Glomerular endothelial cell (primary cell): ENCODE results near the gene KCND2. TPM values are rescaled to one million over a fixed set of nuclear protein-coding genes. Genes with fewer than 3 reads are reported as not detected.

ENCODE experiments used
- DNase-seq: peaks from one replicate; pipeline ENCODE4 v3.0.0-alpha.2; 2011; ENCODE audit warnings: low read depth, low spot score; ENCODE audit errors: extremely low read depth
- total RNA-seq: library from RNA; depleted of rRNA; stranded (reverse); fragments of >200 nt; gene quantifications from 2 replicates; pipeline ENCODE4 v1.2.3, GENCODE V29; 2015

Gene KCND2
- total RNA-seq, 1 donor from 2014 or later = 1.3 TPM

DNA sequence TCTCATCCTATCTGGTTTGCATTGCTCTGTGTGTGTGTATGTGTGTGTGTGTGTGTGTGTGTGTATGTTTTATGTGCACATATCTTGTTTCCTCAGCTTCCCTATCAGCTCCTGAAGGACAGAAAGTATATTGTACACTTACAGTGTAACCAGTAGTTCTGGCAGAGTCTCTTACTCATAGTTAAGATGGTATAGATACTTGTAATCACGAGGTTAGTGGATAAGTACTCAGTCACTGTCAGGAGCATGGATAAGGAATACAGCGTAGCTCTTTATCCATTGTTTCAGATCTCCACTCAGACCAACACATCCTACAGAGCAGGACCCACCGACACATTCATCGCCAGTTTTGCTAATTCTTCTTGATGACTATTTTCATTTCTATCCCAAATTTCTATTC, 309.9 kb downstream of the KCND2 start:
- DNase-seq = no peak

DNA sequence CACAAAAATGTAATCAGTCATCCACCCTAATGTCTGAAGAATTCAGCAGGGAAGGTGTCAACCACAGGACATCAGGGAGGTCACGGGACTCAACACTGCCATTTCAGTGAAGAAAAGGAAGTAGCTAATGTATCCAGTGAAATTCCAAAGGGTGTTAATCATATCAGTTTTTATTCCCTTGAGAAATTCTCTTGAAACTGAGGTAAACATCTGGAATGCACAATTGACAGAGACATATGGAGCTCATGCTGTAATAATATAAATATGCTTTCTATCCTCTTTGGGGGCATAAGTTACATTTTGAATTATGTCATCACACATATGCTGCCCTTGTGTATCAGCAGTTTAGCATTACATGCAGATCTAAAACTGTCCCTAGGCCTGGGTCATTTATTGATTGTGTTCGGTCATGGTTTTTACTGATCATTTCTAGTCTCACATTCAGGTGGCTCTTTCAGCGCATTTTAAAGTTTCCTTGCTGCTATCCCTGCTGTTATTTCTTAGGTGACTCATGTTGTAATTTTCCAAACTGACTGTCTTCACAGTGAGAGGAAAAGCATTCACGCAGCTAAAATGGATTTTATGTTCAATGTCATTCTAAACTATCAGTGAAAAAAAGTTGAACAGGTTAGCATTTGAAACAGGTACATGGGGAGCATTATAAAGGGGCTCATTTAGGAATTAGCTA, 311.1 kb downstream of the KCND2 start:
- DNase-seq = peak; percentile 67

DNA sequence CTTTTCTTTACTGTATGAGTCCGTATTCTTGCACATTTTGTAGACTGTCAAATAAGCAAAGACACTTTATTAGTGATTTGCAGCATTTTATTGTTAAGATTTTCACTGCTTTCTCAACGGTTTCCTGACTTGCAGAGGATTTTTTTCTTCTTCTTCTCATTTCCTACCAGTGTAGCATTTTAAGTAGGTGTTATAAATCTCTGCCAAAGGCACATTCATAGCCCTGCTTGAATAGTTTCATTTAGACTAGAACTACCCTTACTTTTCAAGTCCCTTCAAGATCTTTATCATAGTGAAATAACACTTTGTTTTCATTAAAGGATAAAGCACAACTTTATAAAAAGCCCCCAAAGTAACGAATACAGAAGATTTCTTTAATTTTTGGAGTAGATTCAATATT, 313.6 kb downstream of the KCND2 start:
- DNase-seq = no peak

DNA sequence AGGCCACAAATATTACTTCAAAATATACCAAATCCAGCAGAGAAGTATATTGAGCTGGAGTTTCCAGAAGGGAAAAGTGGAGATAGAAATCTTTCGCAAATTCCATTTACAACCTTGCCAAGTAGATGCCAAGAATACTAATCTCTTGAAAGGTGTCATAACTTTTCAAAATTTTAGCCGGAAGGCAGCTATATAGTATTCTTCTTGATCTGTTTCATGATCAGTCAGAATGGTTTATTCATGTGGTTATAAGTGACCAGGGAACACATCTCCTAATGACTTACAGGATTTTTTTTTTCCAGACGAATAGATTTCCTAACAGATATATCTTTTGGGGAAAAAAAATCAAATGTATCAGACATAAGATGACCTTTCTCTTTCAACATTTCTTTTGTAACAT, 314.3 kb downstream of the KCND2 start:
- no peak for DNase-seq

DNA sequence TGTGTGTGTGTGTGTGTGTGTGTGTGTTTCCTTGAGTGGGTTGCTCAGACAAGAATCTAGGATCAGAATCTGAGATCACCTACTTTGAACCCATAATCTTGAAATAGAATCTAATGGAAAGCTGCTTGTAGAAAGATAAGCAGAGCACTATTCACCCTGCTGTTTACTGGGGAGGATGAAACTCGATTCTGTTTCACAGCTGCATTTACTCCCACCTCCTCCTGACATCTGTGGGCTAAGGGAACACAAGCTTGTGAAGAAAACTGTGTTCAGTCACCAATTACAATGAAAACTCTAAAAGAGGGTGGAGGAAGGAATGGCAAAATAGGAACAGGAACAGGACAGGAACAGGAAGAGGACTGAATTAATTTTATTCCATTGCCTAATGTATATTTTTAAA, 315.4 kb downstream of the KCND2 start:
- DNase-seq = no peak

DNA sequence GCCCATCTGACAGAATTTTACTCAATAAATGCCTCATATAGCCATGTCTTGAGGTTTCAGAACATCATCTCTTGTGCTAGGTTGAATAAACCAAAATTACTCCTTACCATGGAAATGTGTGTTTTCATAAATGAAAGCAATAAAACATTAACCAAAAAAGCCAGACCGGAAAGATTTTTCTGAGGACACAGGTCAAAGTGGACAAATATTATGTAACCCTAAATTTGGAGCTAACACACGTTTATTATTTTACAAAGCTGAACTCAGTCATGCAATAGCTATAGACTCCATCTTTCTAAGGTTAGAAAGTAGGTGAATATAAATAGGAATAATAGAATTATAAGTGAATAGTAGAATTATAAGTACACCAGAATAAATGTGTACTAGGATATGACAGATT, 315.9 kb downstream of the KCND2 start:
- DNase-seq = no peak

DNA sequence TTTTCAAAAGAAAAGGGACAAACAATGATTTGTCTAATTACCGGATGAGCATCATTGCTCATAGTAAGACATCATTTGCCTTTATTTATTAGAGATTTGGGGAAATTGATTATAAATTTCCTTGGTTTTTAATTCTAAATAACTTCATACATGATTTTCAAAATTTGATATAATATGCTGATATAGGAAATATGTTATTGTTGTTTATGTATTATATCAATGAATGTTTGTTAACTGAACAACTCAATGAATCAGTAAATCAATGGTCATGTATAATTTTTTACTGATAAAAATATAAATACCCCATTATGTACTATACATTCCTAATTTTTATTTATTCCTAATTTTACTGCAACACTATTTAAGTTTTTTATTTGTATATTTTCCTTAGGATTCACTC, 327.6 kb downstream of the KCND2 start:
- no peak for DNase-seq

DNA sequence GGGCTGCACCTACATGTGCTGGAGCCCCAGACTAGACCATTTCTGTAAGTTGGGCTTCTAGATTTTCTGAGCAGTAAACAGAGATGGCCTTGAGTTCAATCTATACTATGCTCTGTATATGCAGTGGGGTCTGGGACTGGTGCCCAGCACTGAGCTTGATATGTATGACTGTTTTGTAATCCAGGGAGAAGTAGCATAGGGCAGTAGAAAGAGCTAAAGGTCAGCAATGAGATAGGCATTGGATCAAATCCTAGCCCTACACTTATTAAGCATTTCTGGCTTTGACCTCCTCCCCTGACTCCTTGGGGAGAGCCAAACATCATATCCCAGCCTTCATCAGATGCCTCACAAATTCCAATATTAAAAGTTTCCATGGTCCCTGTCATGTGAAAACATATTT, 330.4 kb downstream of the KCND2 start:
- DNase-seq = no peak

DNA sequence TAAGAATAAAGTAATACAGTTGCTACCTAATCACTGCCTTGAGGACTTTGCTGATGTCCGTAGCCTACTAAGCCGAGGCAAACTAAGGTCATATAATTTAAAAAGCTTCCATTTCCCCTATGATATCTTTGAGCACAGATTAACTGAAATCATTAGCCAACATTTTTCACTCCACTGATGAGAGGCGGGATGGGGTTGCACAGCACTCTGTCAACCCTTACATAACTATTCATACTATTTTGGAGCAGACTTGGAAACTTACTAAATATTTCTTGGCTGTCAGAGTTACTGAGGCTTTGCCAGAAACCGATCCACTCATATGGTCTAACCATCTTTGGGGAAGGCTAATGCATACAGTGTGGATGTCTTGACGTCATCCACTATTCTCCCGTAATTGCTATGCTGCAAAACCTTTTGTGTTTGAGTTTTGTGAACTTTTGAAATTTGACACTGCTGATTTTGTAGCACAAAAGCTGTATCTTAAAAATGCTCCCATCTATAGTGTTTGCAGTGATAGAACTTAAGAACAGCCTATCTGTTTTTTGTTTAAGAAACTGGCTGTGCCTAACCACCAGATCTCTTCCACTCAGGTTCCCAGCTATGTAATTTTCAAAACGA, 336.3 kb downstream of the KCND2 start:
- no peak for DNase-seq

DNA sequence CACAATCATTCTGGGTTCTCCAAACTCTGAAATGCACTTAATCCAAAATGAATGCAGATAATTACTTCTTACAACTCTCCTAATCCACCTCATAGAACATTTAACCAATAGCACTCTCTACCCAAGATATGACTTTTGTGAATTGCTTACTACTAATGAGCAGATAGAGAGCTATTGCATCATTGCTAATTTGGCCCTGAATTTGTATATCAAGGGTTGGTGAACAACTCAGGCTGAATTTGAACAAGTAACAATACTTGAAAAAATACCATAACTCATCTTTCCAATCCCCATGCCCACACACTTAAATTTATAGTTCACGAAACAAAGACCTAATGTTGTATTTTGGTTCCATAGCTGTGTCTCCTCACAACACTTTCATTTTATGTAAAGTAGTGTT, 339.0 kb downstream of the KCND2 start:
- DNase-seq = no peak

DNA sequence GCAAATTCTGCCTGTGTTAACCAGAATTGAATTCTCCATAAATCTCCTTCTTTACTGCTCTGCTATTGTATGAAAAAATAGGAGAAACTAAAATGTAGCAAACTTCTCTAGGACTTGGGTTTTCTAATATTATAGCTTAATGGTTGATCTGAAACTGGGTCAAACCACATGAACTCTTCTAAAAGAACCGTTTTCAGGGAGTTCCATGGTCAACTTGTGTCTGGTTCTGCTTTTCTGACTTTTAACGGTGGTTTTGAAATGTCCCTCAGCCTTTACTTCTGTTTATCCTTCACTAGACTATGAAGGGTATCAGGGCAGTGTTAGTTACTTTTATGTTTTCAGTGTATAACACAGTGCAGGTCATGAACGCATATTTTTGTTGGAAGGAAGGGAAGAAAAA, 342.7 kb downstream of the KCND2 start:
- no peak for DNase-seq

DNA sequence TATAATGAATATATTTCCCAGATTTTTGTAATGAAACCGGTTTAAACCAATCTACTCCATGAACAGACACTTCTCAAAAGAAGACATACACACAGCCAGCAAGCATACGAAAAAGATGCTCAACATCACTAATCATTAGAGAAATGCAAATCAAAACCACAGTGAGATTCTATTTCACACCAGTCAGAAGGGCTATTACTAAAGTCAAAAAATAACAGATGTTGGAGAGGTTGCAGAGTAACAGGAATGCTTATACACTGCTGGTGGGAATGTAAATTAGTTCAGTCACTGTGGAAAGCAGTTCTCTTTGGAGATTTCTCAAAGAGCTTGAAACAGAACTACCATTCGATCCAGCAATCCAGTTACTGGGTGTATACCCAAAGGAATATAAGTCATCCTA, 344.3 kb downstream of the KCND2 start:
- no peak for DNase-seq

DNA sequence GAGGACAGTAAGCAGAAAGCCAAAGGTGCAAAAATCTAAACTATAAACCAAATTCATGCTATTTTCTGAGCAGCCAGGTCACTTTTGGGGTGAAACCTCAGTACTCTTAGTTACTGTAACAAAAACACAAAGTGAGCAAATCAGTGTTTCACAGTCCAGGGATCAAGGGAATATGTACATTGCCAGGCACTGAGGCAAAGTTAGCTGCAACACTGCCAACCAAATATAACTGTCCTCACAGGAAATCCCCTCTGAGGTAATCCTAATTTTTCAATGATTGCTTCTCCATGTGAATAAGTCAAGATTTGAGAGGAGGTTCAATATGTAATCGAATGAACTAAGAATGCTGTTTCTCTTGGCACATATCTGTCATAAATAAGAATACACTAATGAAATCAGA, 355.3 kb downstream of the KCND2 start:
- no peak for DNase-seq

DNA sequence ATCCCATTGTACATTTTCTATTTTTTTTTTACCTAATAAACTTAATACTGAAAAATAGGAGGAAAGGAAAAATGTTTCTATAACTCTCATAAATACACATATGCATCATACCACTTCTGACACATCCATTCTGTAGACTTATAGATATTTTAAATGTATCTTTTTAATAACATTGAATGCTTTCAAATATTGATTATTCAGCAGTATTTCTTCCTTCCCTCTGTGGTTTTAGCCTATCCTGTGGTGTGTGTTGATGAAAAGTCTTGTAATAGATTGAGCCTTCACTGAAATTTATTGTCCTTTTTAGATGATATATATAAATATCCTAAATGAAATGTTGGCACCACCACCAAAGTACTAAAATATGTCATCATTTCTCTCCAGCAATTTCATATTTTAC, 366.9 kb downstream of the KCND2 start:
- DNase-seq = no peak

DNA sequence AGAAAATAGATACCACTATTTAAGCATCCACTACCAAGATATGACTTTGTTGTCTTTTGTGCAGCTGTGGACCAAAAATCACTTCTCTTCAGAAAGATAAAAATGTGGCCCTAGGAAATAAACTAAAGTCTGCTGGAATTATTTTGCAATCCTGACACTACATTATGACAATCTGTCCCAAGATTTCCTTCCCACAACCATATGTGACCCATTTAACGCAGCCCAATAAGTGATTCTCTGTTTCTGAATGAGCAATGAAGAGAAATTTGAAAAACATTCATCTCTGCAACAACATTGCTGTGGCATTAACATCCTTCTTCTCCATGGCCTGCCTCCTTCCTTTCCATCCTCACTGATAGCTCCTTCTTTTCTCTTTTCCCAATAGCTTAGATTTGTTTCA, 373.0 kb downstream of the KCND2 start:
- DNase-seq = no peak

DNA sequence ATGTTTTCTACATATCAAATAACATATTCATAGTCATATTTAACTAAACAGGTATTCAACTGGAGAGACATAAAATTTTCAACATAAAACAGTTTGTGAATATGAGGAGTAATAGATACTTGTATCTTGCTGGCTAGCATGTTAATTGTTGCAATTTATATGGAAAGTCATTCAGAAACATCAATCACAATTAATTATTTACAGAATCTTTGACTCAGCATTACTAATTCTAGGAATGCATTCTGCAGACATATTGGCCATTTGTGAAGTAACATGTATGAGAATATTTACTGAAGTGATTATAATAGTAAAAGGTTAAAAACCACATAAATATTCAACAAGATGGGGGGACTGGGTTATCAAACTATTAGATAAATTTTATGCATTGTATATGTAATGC, 381.3 kb downstream of the KCND2 start:
- no peak for DNase-seq

DNA sequence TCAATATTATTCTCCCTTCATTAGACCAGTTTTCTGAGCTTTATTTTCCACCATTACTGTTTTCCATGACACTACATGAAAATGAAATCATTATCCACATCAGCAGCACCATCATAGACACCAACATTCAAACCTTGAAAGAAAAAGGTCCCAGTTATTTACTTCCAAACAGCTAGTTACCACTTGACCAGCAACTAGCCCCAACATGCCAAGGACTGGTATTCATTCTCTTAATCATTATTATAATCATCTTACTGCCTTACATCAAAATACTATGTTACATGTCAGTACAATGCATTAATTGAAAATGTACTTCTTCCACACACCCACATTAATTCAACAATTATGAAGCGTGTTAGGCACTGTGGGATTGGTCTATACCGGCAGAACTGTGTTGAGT, 385.5 kb downstream of the KCND2 start:
- DNase-seq = no peak

DNA sequence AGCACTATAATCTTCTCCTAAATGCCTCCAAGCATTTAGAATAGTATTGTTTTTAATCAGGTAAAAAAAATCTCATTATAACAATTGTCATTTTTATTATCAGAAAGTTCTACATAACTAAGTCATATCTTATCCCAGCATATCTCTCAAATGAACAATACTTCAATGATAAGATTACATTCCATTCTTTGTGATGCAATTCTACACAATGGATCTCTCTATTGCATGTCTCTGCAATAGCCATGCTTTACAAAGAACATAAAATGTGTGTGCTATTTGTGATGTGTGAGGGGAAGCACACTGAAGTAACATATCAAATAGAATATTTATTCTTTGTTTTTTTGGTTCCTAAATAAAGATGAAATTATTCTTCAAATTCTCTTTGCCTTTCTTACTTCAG, 389.3 kb downstream of the KCND2 start:
- DNase-seq = no peak

DNA sequence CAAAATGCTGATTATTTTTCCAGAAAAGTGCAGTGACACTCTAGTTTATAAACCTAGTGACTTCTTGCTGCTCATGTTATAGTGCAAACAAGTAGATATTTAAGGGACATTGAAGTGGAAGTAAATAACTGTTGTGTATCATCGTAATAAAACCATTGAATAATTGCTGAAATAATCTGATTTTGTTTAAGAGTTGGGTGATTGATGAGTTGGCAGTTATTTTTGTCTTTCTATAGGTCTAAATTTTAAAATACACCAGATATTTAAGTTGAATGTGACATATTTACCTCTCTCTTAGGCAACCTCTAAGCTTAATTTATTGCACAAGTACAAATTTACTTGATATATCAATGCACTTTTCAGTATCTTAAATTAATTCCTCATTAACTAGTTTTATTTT, 392.1 kb downstream of the KCND2 start:
- no peak for DNase-seq

DNA sequence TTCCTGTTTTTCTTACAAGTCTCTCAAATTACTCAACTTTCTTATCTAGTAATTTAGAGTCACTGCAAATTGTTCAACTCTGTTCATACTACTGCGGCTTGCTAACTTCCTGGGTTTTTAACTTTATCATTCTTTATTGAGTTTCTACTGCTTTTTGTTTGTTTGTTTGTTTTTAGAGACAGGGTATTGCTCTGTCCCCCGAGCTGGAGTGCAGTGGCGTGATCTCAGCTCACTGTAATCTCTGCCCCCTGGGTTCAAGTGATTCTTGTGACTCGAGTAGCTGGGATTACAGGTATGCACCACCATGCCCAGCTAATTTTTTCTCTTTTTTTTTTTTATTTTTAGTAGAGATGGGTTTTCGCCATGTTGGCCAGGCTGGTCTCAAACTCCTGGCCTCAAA, 402.1 kb downstream of the KCND2 start:
- DNase-seq = no peak

DNA sequence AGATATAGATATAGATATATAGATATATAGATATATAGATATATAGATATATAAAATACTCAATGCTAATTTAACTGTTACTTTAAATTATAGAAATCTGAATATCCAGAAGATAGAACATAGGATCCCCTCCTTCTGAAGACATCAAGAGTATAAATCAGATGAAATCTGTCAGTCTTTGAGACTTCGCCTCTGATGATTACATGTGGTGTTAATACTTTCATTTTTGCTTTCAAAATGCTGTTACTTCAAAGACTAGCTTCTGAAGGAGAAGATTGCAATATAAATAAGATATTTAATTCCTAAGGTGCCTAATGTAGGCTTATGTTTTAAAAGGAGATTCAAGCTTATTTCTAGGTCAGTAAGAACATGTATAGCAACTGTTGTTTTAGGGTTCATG, 404.6 kb downstream of the KCND2 start:
- DNase-seq = no peak

DNA sequence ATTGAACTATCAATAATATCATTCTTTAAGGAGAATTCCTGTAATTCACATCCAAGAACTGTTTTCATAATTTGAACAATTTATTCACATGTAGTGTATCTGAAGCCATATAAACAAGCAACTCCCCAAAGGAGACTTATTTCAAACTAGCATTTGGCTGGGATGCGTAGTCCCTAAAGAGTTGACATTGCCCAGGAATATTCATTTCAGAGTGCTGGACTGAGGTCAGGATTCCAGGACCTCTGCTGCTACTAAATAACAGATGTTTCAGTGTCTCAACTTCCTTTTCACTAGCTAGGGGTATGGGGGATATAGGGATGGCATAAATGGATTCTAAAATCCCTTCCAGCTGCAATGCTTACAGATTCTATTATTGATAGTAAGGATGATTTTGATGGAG, 408.0 kb downstream of the KCND2 start:
- no peak for DNase-seq

DNA sequence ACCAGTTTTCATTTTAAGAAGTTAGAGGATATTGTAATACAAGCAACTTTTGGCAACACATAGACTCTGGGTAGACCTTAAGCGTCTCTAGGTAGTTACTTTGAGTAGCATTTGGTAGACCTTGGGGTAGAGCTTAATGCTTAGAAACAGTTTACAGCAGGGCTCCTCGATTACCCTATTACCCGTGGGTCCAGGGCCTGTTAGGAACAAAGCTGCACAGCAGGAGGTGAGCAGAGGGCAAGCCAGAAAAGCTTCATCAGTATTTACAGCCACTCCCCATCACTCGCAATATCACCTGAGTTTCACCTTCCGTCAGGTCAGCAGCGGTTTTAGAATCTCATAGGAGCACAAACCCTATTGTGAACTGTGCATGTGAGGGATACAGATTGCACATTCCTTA, 411.5 kb downstream of the KCND2 start:
- no peak for DNase-seq
